Measurements from ENCODE around the gene ZNF439. TPM values are rescaled to one million over a fixed set of nuclear protein-coding genes. Genes with fewer than 3 reads are reported as not detected.
"Not testable (repeated sequence)": the region's sequence is repeated elsewhere in the genome, so short reads cannot be mapped to it uniquely, and the experiment has no call there.

The ZNF439 gene
- total and polyA plus RNA-seq, 2 of the 8 experiments (the other 6 are each of a cell fraction or from before 2014, with no cell fraction given), result 0.09 TPM; not detected in 1

- H4K5ac ChIP-seq (ENCODE audit: insufficient read length, low read depth, low read length); H3K23ac ChIP-seq (ENCODE audit: insufficient read length); H3K79me2 ChIP-seq (ENCODE audit: control insufficient read depth in 1 of 2, insufficient read depth in 2 of 2, low read length in 2 of 2); FAIRE-seq; H2AFZ ChIP-seq (ENCODE audit: low read length); POLR2A ChIA-PET (ENCODE audit: partially characterized antibody); H3K23me2 ChIP-seq (ENCODE audit: low read depth, low read length); H3K18ac ChIP-seq (ENCODE audit: extremely low read depth, low read length); H3K79me1 ChIP-seq (ENCODE audit: low read depth, low read length); H3K14ac ChIP-seq (ENCODE audit: insufficient read length); H2BK120ac ChIP-seq (replicated peaks; ENCODE audit: low read depth, low read length); H2BK5ac ChIP-seq (ENCODE audit: low read depth, low read length); H2BK20ac ChIP-seq (ENCODE audit: low read length); H3K4ac ChIP-seq (replicated peaks; ENCODE audit: insufficient read length, low read depth, low read length); H3K4me2 ChIP-seq (ENCODE audit: insufficient read depth in 1 of 2, low read depth in 2 of 2, low read length in 2 of 2); H4K8ac ChIP-seq (ENCODE audit: extremely low read depth, insufficient read depth, low read length); H3K27me3 ChIP-seq (replicated peaks in 1 of 4; ENCODE audit: control insufficient read depth in 3 of 4, extremely low read depth in 1 of 4, insufficient read depth in 3 of 4, low read length in 3 of 4); H2BK12ac ChIP-seq (ENCODE audit: low read depth, low read length); H3K27ac ChIP-seq (ENCODE audit: low read depth, low read length); H3K9ac ChIP-seq (replicated peaks in 1 of 4; ENCODE audit: extremely low read depth in 1 of 4, low read depth in 3 of 4, low read length in 3 of 4); H3K56ac ChIP-seq (replicated peaks; ENCODE audit: insufficient read length, low read depth, low read length); H4K20me1 ChIP-seq (replicated peaks in 1 of 2; ENCODE audit: control insufficient read depth in 1 of 2, insufficient read depth in 2 of 2, low read length in 2 of 2); H3K4me1 ChIP-seq (replicated peaks in 1 of 4; ENCODE audit: control insufficient read depth in 3 of 4, insufficient read depth in 4 of 4, low read length in 3 of 4); DNase-seq (ENCODE audit: low read depth in 1 of 2, low spot score in 2 of 2); H2AK5ac ChIP-seq (ENCODE audit: low read depth, low read length); H3K4me3 ChIP-seq (ENCODE audit: extremely low read depth in 1 of 4, insufficient read depth in 2 of 4, low read depth in 3 of 4, low read length in 4 of 4); H4K91ac ChIP-seq (replicated peaks; ENCODE audit: insufficient read length, low read length); H2BK15ac ChIP-seq (ENCODE audit: low read length): not testable (repeated sequence)
- peak in 1 of 3 experiments; percentile 6; a peak in 1 of 4 replicates for TF ChIP-seq CTCF (IDR thresholded peaks at IDR 0.05; ENCODE audit: control extremely low read depth in 1 of 3, insufficient read depth in 1 of 3, low read depth in 1 of 3, low read length in 3 of 3)
- 84% methylated on average over 7 of the region's 7 CpGs; no CpG with 5 or more reads in 1 of the 2 experiments for WGBS, 2 experiments (ENCODE audit: extremely low coverage in 1 of 2, insufficient coverage in 1 of 2, insufficient read length in 1 of 2, insufficient replicate concordance in 2 of 2, low coverage in 1 of 2, low lambda C conversion rate in 2 of 2, missing lambda C conversion rate in 1 of 2)
- H3K36me3 ChIP-seq (ENCODE audit: control insufficient read depth in 2 of 4, insufficient read depth in 4 of 4, low read length in 3 of 4), result peaks cover 0 to 35% (median 10%) of the 10 kb centered on the region in 4 experiments; a peak in 6 of 8 replicates
- peaks cover 28 to 39% of the 10 kb centered on the region in 2 experiments for H3K9me3 ChIP-seq (ENCODE audit: insufficient read depth in 2 of 2, low read depth in 1 of 2, low read length in 1 of 2)
- CTCF ChIA-PET (ENCODE audit: partially characterized antibody), result interaction anchor here (0.6 to 0.8 kb wide), 2 partner anchors 31 to 95 kb away, joined by 3 to 4 read pairs; partner anchors contain the start of gene ZNF491
These were observed 19.3 kb upstream of the ZNF439 start for GRCh38 chr19:11828957-11829876.

Measured in H1 (cell line).